ENCODE data around the gene F5. TPM values are rescaled to one million over a fixed set of nuclear protein-coding genes. Genes with fewer than 3 reads are reported as not detected.
"Not testable (repeated sequence)": the region's sequence is repeated elsewhere in the genome, so short reads cannot be mapped to it uniquely, and the experiment has no call there.

The F5 gene
- total and polyA plus RNA-seq, 9 of the 15 experiments (the other 6 are each of a cell fraction or from before 2014, with no cell fraction given), result 0.03 to 0.13 TPM; not detected in 7

DNA sequence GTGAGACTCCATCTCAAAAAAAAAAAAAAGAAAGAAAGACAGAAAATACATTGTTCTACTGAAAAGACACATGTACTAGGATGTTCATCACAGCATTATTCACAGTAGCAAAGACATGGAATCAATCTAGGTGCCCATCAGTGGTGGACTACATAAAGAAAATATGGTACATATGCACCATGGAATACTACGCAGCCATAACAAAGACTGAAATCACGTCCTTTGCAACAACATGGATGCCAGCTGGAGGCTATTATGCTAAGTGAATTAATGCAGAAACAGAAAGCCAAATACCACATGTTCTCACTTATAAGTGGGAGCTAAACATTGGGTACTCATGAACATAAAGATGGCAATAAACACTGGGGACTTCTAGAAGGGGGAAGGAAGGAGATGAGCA lies 51.6 kb downstream of the F5 start:
- no peaks in the 10 kb centered on the region for H3K9me1 ChIP-seq (ENCODE audit: control insufficient read depth, insufficient read depth, low read length)
- TF ChIP-seq POLR2B (IDR thresholded peaks at IDR 0.05; ENCODE audit: low read depth, partially characterized antibody) (no peak), NCOA6 (IDR thresholded peaks at IDR 0.05) (no peak), MAFG (tag; conservative IDR thresholded peaks at IDR 0.05) (no peak), ZNF146 (CRISPR knock-in tag; IDR thresholded peaks at IDR 0.05; ENCODE audit: unreplicated experiment) (peak; percentile 63), LCOR (CRISPR knock-in tag; IDR thresholded peaks at IDR 0.05) (no peak), MEF2A (IDR thresholded peaks at IDR 0.05; ENCODE audit: control insufficient read depth, low read depth, low read length) (no peak), TAL1 (IDR thresholded peaks at IDR 0.05) (no peak)
- in situ Hi-C loops (cut with MboI) (no loop called here), intact Hi-C loops (cut with micrococcal nuclease) (no loop called here)
- no peaks in the 10 kb centered on the region for H3K36me3 ChIP-seq (ENCODE audit: control insufficient read depth, insufficient read depth, low read length)
- no peak overlapping the region for H3K27ac ChIP-seq (ENCODE audit: extremely low read depth, low read depth, low read length)
- DNase-seq (ENCODE audit: extremely low read depth in 1 of 4, low spot score in 3 of 4), result no peak
- no TSS peak for BruUV-seq (replicated peaks)
- POLR2A ChIA-PET, result no interaction called here
- H2AFZ ChIP-seq (ENCODE audit: low read depth, low read length), result no peak overlapping the region
- no peaks in the 10 kb centered on the region for H4K20me1 ChIP-seq (replicated peaks; ENCODE audit: control insufficient read depth, insufficient read depth, low read length)
- no peak overlapping the region for H3K9ac ChIP-seq (ENCODE audit: insufficient read depth in 1 of 2, low read depth in 2 of 2, low read length in 2 of 2)
- FAIRE-seq, result no peak
- no peak for ATAC-seq
- 3% methylated on average over 2 of the region's 2 CpGs for WGBS (ENCODE audit: insufficient coverage, low coverage, missing lambda C conversion rate)
- H3K9me3 ChIP-seq (replicated peaks; ENCODE audit: control insufficient read depth, insufficient read depth, low read depth, low read length), result no peaks in the 10 kb centered on the region
- no peaks in the 10 kb centered on the region for H3K4me1 ChIP-seq (replicated peaks in 1 of 2; ENCODE audit: control insufficient read depth in 2 of 2, insufficient read depth in 2 of 2, low read length in 2 of 2)
- no peaks in the 10 kb centered on the region for H3K79me2 ChIP-seq (ENCODE audit: control insufficient read depth, insufficient read depth, low read length)
- H3K27me3 ChIP-seq (ENCODE audit: control insufficient read depth in 2 of 2, insufficient read depth in 2 of 2, low read length in 2 of 2), result no peaks in the 10 kb centered on the region; a peak in 1 of 5 replicates
- H3K4me2 ChIP-seq (ENCODE audit: insufficient read depth, low read length), result no peak overlapping the region
- H3K4me3 ChIP-seq, result no peak overlapping the region
- CTCF ChIA-PET (ENCODE audit: low intra/inter-chr PET ratio), result no interaction called here

DNA sequence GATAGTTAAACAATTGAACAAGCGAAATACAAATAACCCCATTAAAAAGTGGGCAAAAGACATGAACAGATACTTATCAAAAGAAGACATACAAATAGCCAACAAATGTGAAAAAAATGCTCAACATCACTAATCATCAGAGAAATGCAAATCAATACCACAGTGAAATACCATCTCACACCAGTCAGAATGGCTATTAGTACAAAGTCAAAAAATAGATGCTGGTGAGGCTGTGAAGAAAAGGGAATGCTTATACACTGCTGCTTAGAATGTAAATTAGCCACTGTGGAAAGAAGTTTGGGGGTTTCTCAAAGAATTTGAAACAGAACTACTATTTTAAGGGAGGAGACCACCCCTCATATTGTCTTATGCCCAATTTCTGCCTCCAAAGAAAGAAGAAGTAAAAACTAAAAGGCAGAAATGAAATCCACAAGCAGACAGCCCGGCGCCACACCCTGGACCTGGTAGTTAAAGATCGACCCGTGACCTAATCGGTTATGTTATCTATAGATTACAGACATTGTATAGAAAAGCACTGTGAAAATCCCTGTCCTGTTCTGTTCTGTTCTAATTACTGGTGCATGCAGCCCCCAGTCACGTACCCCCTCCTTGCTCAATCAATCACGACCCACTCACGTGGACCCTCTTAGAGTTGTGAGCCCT lies 52.6 kb downstream of the F5 start:
- DNase-seq (ENCODE audit: extremely low read depth in 1 of 4, low spot score in 3 of 4); H2AFZ ChIP-seq (ENCODE audit: low read depth, low read length); H3K4me1 ChIP-seq (replicated peaks in 1 of 2; ENCODE audit: control insufficient read depth in 2 of 2, insufficient read depth in 2 of 2, low read length in 2 of 2); H4K20me1 ChIP-seq (replicated peaks; ENCODE audit: control insufficient read depth, insufficient read depth, low read length); BruUV-seq (replicated peaks); H3K27ac ChIP-seq (ENCODE audit: extremely low read depth, low read depth, low read length); H3K36me3 ChIP-seq (ENCODE audit: control insufficient read depth, insufficient read depth, low read length); H3K27me3 ChIP-seq (ENCODE audit: control insufficient read depth in 2 of 2, insufficient read depth in 2 of 2, low read length in 2 of 2); POLR2A ChIA-PET; ATAC-seq; H3K79me2 ChIP-seq (ENCODE audit: control insufficient read depth, insufficient read depth, low read length); H3K4me2 ChIP-seq (ENCODE audit: insufficient read depth, low read length); FAIRE-seq; CTCF ChIA-PET (ENCODE audit: low intra/inter-chr PET ratio); H3K9ac ChIP-seq (ENCODE audit: insufficient read depth in 1 of 2, low read depth in 2 of 2, low read length in 2 of 2); in situ Hi-C loops (cut with MboI); H3K9me1 ChIP-seq (ENCODE audit: control insufficient read depth, insufficient read depth, low read length); intact Hi-C loops (cut with micrococcal nuclease); H3K9me3 ChIP-seq (replicated peaks; ENCODE audit: control insufficient read depth, insufficient read depth, low read depth, low read length); H3K4me3 ChIP-seq: not testable (repeated sequence)
- 4% methylated on average over 9 of the region's 9 CpGs for WGBS (ENCODE audit: insufficient coverage, low coverage, missing lambda C conversion rate)
